Limb (tissue), 2 donors: ENCODE data around the gene CCDC92.

Experiments
- DNase-seq, 2 donors: peaks; one replicate each; pipeline ENCODE4 v3.0.0-alpha.2; 2016; ENCODE audit errors: extremely low spot score in 2 of 2

Gene CCDC92, protein sequence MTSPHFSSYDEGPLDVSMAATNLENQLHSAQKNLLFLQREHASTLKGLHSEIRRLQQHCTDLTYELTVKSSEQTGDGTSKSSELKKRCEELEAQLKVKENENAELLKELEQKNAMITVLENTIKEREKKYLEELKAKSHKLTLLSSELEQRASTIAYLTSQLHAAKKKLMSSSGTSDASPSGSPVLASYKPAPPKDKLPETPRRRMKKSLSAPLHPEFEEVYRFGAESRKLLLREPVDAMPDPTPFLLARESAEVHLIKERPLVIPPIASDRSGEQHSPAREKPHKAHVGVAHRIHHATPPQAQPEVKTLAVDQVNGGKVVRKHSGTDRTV

DNA sequence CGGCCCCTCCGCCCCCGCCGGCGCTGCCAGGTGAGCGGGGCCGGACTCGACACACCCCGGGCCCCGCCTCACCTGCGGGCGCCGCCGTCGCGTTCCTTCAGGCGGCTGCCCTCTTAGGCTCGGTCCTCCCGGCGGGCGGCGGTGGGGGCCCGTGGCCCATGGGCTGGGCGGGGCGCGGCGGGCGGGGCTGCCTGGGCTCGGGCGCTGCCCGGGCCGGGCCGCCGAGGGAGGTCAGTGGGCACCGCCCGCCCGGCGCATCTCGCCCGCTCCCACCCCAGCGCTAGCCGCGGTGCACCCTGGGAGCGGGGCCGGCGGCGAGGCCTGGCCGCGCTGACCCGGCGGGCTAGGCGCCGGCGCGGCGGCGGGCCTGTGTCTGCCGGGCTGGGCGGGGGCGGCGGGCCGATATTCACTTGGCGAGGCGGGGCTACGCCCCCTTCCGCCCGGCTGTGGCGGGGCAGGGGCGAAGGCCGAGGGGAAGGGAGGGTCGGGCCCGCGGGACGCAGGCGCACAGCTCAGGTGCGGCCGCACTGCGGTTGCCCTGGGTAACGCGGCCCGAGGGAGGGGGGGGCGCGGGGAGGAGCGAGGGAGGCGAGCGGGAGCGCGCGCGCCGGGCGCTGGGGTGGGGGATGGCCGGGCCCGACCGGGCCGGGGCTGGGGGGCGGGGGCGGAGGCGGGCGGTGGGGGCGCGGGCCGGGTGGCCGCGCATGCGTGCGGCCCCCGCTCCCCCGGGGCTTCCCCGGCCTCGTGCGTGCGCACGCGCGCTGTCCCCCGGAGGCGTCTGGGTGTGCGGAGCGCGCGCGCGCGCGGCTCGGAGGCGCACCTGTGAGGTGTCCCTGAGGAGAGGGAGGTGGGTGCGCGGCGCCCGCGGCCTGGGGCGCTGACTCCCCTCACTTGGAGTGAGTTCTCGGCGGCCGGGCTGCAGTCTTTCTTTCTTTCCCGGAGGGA lies at the start of gene CCDC92, which contains the start of gene ZNF664:
Gene CCDC92 (minus strand): TSS at position 375 of the 945 bp plus-strand sequence. CDS start 28,526 bp downstream, outside the sequence.
Gene ZNF664 (plus strand): TSS at position 759 of the 945 bp plus-strand sequence. CDS start 38,930 bp downstream, outside the sequence.
- DNase-seq, result peak; percentile 88 to 98

DNA sequence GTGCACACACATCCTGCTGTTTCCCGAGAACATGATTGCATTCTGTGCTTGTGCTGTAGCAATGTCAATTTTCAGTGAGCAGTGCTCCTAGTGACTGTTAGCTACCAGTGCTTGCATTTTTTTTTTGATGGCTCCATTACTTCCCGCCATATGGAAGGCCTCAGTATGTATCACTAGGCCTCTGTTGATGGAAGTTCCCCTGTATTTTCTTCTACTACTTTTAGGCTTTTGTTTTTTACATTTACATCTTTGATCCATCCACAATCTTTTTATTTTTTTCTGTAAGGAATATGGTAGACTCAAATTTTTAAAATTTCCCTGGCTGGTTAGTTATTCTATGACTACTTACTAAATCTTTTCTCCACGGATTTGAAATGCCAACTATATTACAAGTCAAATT lies 49.5 kb upstream of the CCDC92 start:
- DNase-seq, result no peak

DNA sequence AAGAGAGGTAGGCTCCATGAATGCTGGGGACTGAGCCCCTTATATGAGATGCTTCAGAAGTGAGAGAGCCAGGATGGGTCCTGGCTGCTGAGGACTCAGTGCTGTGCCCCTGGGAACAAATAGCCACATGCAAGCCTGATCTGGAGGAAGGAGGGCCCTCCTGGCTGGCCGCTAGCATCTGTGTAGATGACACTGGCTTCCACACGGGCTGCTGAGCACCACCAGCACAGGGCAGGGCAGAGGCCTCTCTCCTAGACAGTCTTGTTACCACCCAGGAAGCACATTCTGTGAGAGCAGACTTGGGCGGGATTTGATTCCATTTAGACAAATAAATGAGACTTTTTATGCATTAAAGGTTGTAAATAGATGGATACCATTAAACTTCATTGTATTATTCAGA lies 48.4 kb upstream of the CCDC92 start:
- DNase-seq, result no peak

DNA sequence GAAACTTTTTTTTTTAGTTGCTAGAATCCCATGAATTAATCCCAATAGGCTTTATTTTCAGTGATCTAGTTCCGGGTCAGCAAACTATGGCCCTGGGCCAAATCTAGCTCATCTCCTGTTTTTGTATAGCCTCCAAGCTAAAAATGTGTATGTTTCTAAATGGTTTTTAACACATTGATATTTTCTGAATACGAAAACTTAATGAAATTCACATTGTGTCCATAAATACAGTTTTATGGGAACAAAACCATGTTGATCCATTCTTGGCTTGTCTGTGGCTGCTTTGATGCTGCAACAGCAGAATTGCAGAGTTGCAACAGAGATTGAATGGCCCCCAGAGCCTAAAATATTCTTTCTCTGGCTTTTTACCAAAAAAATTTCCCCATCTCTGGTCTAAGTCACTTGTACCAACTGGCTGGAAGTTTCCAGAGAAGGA lies 47.9 kb upstream of the CCDC92 start:
- DNase-seq, result no peak

DNA sequence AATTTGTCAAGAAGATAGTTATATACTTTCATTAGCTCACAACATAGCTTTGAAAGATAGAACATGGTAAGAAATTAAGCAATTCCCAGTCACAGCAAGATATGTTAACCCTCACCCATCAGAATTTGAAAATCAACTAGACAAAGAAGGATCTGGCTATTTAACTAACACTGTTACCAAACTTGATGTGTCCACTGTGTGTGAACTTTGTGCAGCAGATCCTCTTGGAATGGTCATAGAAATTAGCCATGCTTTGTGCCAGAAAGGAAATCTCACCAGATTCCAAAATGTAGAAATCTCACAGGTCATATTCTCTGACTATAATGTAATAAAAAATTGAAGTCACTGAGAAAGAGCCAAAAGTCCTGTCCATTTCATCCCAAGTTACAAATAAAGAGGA lies 46.5 kb upstream of the CCDC92 start:
- DNase-seq, result no peak

DNA sequence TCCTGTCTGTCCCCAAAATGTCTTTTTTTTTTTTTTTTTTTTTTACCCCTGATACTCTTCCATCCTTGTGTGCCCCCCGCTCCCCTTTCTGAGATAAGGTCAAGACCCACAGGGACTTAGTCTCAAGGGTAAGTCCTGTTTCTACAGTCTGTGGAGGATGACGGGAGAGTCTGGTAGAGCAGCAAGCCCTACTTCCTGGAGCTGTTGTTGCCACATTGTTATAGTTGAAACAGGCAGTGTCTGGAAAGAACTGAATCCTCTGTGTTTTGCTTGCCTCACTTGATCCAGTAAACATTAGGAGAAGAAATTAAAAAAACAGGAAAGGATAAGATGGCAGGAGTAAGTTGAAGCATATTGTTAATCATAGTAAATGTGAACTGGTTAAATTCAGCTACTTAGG lies 45.9 kb upstream of the CCDC92 start:
- no peak for DNase-seq

DNA sequence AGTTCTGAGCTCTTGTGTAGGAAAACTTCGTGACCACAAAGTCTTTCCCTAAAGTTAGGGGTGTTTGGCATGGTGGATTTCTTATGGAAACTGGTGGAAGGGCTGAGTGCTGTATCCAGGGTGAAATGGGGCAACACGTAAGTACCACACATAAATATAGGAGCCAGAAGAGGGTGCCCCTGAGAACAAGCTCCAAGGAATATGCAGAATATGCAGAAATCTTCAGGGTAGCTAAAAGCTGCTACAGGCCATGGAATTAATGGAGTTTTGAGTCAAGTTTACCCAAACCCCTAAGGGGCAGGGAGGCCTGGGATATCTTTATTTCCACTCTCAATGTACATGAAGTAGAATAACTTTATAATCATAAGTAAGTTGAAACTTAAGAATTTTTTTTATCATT lies 44.4 kb upstream of the CCDC92 start:
- DNase-seq, result no peak

DNA sequence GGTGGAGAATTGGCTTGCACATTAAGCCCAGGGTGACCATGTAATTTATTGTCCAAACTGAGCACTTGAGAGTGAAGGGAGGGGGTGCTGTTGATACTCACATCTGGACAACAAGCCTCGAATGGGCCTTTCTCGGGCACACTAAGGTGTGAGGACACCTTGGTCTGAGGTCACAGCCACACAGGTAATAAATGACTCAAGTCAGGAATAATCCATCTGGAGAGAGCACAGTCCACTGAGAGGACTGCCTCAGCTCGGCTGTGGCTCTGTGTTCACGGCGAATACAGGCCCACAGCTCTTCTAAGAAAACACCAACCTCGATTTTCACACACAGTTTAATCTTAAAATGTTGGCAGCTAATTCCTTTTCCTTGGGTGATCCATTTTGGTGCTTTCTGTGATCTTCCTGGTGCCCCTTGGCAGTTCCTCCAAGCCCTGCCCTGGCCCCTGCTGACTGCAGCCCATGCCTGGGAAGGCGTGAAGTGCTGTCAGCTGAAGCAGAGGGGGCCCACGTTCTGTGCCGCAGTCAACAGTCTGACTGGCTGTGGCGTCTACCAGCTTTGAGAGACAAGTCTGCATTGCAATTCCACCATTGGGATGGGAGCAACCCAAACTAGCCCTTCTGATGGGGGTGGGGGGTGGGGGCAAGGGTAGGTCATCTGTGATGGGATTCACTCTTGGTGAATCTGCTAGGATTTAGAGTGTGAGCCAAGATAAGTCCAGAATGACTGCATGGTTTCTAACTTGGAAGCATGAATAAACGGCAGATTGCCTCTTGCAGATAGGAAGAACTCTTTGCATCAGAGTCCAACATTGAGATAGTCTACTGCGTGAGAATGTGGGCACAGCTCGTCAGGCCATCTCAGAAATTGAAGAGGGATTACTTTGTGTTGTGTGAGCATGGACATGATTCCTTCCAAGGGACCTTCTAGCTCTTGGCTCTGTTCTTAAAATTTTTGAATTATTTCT lies 43.1 kb upstream of the CCDC92 start:
- DNase-seq, result no peak

DNA sequence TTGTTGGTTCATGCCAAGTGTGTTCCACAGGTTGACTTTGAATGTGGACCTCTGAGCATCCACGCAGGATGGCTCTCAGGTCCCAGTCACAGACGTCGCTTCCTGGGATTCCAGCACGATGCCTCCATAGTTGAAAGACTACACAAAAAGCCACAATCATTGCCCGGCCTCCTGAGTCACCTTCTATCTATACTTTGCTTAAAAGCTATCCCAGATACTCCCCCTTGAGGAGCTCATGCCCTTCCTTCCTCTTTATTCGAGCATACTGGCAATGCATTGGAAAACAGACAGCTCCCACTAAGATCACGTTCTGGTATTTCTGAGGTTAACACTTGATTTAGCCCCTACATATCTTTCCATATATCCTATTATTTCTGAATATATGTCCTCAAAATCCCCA lies 40.4 kb upstream of the CCDC92 start:
- no peak for DNase-seq

DNA sequence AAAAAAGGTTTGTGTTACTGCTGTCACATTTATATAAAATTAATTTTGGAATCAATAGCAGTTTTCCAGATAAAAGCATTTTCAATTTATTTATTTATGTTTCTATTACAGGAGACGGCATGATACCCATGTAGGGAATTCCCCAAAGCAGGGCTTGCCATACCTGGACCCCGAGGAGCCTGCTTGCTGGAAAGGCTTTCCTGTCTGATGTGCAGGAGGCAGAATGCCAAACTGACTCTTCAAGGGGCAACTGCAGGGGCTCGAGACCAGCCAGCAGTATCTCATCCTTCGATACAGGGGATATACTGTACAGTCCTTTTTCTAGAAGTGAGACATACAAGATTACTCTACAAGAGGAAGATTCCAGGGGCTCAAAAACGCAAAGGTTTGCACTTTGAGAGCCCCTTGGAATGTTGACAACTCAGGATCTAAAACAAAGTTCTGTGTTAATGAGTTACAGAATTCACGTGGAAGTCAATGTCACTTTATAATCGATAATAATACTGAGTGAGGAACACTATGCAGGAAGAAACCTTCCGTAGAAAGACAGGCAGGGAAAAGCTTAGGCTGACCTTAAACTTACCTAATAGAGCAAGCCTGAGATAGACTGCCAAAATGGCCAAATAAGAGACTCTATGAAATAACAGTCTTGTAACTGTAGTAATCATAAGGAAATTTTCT lies 38.9 kb upstream of the CCDC92 start:
- no peak for DNase-seq

DNA sequence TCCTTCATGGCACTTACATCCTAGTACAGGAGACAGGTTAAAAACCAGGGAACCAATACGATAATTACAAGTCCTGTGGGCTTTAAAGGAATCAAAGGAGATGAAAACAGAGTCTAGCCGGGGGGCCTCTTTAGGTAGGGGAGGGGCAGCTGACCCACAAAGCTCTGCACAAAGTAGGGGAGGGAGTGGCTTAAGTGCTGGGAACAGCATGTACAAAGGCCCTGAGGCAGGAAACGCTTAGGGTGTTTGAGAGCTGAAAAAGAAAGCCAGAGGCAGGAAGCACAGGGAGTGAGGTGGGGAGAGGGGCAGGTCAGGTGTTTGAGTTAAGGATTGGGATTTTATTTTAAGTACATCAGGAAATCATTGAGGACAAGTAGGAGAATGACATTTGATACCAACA lies 38.1 kb upstream of the CCDC92 start:
- DNase-seq, result no peak

DNA sequence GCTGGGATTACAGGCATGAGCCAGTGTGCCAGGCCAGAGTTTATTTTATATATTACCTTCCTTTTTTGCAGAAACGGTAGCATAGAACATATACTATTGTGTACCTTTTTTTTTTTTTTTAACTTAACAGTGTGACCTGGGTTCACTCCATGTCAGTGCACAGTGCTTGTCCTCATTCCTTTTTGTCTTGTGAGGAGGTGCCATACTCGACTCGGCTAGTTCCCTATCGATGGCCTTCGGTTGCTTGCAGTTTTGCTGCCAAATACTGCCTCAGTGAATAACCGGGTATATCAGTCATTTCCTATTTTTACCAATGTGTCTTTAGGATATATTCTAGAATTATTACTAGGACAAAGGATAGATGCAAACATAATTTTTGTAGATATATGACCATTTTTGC lies 37.1 kb upstream of the CCDC92 start:
- no peak for DNase-seq

DNA sequence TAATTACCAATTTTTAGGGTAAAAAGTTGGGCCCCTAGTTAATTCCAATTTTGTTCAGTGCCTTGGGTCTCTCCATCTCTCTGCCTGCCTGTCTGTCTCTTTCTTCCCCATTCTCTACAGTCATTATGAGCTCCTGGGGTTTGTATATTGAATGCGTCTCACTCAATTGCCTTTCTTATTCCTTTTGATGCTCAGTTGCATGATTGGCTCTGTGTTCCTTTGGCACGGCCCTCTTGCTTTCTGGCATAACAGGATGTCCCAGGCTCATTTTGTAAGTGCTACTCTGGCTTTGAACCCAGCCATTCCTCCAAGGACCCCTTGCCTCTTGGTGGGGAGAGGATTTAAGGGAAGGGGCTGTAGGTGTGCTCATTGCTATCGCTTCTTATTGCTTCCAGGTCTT lies 36.0 kb upstream of the CCDC92 start:
- DNase-seq, result no peak

DNA sequence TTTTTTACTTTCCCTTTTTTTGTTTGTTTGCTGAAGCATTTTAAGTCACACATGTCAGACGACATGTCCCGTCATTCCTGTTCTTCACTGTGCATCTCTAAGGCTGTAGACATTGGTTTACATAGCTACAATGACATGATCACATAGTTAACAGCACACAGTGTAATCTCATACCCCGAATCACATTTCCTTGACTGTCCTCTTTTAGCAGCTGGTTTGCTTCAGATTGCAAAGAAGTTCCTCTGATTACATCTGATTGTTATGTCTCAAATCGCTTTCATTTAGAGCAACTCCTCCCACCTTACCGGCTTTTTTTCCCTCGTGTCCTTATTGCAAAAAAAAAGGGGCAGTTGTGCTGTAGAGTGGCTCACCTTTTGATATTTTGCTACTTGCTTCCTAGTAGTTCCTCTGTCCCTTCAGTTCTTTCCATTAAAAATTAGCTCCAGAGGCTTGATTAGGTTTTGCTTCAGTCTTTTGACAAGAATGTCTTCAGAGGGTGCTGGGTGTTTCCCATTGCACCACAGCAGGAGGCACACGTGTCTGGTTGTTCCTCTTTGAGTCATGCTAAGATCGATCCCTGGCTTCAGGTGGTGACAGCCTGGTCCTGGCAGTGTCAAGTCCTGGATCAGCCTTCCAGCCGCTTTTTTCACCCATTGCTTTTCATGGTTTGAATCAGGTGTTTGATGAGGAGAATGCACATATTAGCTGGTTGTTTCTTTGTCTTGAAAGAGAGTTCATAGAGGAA lies 35.4 kb upstream of the CCDC92 start:
- no peak for DNase-seq

DNA sequence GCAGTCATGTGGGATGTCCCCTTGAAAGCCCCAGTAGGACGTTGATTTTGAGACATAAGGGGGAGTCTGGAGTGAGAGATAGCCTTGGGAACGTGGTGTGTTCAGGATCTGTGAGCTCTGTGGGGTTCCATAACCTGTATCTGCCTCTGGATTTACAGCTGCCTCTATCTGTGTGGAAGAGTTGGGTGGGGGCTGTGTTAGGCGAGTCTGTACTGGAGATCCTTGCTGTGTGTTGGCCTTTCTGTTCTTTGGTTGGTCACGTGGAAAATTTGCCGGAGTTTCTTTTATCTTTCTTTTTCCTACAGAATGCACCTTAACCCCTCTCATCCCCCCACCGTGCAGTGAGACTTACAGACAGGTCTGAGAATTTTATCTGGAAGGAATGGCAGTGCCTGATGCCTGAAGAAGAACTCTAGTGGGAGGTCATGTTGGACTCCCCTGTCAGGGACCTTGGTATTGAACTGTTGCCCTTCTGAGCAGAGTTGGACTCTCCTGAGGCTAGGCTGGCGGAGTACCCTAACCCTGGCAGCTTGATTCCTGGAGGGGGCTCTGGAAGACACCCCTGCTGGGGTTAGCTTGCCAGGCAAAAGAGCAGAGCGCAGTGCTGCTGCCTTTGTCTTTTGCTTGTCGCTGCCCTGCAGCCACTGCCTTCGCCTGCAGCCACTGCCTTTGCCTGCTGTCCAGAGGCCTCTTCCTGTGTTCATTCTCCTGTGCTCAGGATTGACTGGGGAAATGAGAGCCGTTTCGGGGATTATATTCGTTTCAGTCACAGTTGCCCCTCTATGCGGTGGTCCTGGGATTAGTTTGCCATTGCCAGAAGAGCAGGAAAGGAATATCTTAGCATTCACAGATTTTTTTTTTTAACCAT lies 34.4 kb upstream of the CCDC92 start:
- DNase-seq, result no peak

DNA sequence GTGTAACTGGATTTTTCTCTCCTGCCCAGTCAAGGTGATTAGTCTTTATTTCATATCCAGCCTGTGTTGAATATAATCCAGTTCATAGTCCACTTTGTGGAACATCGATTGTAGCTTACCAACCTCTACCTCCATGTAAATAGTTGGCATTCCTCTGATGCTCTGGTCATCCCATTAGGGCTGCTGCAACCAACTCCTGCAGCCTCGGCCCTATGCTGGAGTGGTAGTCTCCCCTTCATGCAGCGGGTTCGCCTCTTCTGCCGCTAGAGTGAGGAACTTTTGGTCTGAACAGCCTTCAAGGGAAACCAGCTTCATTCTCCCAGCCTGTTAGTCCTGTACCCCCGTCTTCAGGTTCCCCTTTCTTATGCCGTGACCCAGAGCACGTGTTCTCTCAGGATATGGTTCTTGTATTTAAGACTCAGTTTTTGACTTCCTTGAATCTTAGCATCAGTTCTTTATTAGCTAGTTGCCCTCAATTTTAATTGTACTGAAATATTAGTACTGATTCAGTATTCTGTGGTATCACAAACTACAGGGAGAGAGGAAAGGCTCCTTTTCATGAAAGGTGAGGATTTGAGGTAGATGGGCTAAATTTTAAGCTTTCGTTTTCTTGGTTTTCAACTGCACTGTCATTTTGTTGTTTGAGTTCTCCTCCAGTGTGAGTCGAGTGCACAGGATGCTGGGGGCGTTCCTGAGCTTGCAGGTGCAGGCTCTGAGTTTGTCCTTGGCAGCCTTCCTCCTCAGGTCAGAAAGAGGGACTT lies 33.6 kb upstream of the CCDC92 start:
- no peak for DNase-seq

DNA sequence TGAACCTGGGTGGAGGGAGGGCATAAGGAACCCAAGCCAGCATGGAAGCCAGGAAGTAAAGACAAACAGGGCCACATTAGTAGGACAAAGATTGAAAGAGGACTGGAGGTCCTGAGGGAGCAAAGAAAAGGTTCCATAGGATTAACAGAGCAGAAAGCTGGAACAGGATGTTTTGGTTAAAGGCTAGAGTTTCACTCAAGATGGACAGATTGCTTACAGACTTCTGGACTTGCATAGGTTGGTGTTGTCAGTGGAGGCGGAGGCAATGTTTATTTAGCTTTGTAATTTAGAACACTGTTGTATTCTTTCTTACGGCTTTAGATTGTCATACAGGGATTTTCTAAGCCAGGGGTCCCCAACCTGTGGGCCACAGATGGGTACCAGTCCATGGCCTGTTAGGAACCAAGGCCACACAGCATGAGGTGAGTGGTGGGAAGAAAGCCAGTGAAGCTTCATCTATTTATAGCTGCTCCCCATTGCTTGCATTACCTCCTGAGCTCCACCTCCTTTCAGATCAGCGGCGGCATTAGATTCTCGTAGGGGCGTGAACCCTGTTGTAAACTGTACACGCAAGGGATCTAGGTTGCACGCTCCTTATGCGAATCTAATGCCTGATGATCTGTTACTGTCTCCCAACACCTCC lies 31.7 kb upstream of the CCDC92 start:
- no peak for DNase-seq

DNA sequence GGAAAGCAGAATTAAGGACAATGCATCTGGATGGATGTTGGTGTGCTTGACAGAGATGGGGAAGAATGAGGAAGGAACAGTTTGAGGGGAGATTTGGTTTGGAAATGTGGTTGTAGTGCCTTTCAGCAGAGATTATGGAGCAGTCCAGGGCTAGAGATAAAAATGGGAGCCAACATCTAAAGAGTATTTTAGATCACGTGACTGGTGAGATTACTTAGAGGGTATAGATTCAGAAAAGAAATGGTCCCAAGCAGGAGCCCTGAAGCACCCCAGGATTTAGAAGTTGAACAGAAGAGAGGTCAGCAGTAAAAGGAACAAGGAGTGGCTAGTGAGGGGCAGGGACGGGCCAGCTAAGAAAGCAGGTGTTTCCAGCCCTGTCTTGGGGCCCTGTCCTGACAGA lies 30.0 kb upstream of the CCDC92 start:
- DNase-seq, result no peak
